Hematopoietic multipotent progenitor cell treated with erythropoietin and hydrocortisone succinate and interleukin-3 and kit ligand, for 8 days (in vitro differentiated cells): ENCODE data around the gene COL4A1.
A peak's percentile ranks its signal among the peaks of the same experiment; 100 is the strongest.

Experiments
- DNase-seq: peaks from one replicate; pipeline ENCODE4 v3.0.0-alpha.2; 2015

Gene COL4A1

GRCh38 chr13:110156301-110157049 is 150.5 kb downstream of the COL4A1 start:
- no peak for DNase-seq

- no peak for DNase-seq
These were observed 151.9 kb downstream of the COL4A1 start for GRCh38 chr13:110155072-110155471.

GRCh38 chr13:110154410-110154933 is 152.5 kb downstream of the COL4A1 start:
- DNase-seq, result no peak

DNA sequence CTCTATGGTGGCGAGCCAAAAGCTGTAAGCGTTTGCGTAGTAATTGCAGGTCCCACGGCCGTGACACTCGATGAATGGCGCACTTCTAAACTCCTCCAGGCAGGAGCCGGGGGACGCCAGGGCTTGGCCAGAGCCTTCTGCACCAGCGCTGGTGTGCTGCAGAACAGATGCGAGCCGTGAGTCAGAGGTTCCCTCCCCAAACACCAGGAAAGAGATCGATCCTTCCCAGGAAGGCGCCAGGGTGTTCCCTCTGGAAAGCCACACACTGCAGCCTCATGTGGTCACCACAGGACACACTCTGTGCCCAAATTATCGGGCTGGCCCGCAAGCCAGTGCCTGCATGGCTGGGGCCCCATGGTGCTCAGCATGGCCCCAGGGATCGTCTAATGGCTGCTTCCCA is 154.6 kb downstream of the COL4A1 start:
- DNase-seq, result no peak

- DNase-seq, result no peak
These were observed 155.5 kb downstream of the COL4A1 start for GRCh38 chr13:110151462-110151861.

GRCh38 chr13:110150384-110151101 is 156.4 kb downstream of the COL4A1 start:
- DNase-seq, result no peak

GRCh38 chr13:110149036-110149435 is 157.9 kb downstream of the COL4A1 start:
- DNase-seq, result no peak

- no peak for DNase-seq
These were observed 166.9 kb downstream of the COL4A1 start for GRCh38 chr13:110140099-110140498.

DNA sequence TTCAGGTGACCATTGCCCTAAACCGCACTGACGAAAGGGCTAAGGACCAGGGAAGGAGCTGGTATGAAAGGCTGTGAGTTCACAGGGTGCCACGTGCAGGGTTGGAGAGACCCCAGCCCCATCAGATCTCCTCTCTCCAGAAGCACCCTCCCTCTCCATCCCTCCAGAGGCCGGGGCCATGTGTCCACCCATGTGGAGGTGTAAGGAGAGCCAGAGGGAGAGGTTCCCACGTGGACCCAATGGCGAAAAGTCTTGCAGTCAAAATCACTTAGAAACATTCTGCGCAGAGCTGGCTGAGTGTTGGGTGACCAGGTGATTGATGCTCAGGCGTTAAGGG is 168.3 kb downstream of the COL4A1 start:
- no peak for DNase-seq

GRCh38 chr13:110138010-110138699 is 168.8 kb downstream of the COL4A1 start:
- DNase-seq, result peak; percentile 58

DNA sequence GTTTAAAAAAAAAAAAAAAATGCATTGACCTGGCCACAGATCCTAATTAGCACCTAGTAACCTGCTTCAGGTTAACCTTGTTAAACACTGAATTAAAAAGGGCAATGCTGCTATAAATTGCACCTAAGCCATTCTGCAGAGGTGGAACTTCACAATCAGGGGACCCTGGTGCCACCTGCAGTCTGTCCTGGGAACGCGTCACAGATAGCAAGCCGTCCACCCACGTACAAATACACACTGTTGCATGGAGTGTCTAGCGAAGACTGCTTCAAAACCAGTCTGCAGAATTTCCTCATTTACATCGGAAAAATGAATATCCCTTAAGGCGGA is 169.3 kb downstream of the COL4A1 start:
- peak; percentile 47 for DNase-seq

DNA sequence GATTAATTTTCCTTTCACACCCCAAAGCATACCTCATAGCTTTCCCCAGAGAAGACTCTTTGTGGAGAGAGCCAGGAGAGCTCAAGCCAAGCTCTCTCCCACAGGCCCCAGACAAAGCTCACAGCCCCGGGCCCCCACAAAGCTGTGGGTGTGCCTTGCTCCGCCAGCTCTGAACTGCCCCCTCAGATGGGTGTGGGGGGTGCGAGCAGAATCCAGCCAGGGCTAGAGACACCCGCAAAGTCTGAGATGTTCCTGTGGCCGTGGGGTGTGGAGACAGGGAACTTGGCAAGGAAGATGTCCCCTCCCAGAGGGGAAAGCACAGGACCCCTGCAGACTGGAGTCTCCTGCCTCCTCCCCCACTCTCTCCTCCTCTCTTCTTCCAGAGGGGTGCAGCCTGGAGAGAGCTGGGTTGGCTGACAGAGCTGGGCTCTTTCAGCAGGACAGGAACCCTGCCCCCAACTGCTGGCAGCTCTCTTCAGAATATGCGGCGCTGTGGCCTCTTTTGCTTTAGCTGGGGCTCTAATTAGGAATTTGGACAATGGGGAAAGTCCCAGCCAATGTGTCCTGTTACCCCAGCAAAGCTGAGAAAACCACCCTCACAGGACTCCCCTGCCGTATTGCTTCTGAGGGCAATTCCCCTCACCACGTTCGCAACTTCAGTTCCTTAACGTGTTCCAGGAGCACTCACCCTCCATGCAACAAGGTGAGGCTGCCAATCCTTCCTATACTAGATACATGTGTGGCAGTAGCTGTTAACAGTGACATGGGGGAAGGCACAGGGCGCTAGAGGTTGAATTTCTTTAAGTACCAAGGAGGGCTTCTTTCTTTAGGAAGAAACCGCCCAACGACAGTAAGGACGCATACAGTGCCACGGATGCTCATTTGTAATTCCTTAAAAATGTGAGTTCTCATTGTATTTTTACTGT is 170.0 kb downstream of the COL4A1 start:
- DNase-seq, result no peak

DNA sequence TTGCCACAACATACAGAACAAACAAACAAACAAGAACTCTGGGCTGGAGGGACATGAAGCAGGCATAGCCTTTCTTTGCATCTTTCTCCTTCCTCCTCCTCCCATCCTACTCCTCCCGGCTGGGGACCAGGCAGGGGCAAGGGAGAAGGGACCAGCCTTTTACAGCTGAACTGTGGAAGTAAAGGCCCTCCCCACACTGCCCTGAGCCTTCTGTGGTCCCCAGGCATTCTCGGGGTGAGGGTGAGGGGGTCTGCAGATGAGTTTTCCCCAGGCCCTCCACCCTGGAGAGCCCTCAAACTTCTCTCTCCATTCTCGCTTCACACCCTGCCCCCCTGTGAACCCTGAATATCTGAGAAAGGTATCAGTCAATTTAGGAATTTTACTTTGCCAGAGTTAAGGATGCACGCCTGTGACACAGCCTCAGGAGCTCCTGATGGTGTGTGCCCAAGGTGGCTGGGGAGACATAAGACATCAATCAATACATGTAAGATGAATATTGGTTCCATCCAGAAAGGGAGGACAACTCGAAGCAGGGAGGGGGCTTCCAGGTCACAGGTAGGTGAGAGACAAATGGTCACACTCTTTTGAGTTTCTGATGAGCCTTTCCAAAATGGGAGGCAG is 170.9 kb downstream of the COL4A1 start:
- no peak for DNase-seq

GRCh38 chr13:110134801-110135200 is 172.2 kb downstream of the COL4A1 start:
- no peak for DNase-seq

DNA sequence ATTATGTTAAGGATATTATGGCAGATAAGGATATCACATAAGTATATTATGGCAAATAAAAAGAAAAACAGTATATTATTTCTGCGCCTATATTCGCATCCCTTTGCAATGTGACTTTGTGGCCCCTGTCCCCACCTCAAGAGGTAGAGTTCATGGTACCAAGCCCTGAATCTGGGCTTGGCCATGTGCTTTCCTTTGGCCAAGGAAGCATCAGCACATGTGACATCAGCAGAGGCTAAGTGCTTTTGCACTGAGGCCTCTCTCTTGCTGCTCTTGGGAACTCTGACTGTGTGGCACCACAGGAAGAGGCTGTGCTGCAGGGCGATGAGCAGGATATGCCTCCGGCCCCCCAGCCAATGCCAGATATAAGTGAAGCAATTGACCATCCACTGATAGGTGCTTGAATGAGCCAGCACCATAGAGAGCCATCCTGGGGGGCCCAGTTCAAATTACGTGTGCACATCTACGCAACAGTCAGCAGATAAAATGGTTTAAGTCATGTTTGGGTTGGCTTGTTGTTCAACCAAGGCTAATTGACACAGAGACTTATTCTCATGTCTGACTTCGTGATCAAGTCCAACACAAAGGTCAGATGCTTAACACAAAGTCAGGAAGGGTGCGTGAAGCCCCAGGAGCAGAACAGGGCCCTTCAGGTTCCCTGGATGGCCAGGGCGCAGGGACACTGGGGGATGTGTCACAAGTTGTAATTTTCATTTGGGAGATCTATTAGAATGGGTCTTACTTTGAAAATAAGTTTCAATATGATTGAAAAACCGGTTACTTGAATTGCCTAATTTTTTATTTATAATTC is 173.3 kb downstream of the COL4A1 start:
- DNase-seq, result no peak

- no peak for DNase-seq
These were observed 174.6 kb downstream of the COL4A1 start for GRCh38 chr13:110132225-110132982.

GRCh38 chr13:110131424-110131823 is 175.5 kb downstream of the COL4A1 start:
- no peak for DNase-seq

DNA sequence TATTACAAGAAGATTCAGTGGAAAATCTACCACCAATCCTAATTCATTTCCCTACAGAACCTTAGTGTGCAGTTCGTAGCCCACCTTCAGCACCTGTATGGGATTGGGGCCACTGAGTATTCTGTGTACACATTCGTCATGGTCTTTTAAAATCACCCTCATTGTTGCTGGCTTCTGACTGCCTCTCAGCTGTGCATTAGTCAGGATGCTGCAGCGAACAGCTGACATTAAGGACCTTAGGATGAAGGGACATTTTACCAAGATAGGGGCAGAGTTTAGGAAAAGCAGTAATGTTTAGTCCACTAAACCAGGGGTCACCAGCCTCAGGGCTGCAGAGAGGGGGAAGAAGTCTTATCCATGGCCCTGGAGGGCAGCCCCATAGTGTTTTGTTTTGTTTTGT is 176.5 kb downstream of the COL4A1 start:
- no peak for DNase-seq

DNA sequence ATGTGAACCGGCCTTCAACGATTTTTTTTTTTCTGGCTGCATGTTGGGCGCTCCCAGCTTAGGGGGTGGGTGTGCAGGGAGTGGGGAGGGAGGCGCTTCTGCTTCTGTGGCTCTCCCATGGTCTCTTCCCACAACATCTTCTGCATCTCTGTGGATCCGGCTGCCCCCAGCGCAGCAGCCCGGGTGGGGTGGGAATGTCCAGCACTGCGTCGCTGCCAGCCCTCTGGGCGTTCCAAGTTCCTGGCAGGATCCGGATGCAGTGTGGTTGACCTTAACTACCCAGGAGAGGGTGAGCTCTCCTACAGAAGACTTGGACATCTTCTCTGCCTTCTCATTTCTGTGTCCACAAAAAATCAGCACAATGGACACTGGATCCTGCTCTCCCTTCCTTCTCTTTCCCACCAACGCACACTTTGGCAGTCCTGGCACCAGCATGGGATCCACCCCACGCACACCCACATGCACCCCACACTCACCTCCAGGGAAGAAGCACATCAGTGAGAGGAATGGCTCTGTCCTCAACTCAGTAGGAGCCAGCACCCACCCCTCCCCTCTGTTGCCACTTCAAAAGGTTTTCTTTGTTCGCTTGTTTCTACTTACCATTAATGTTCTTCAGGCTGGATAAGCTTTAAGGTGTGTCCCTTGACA is 177.3 kb downstream of the COL4A1 start:
- DNase-seq, result no peak

GRCh38 chr13:110129076-110129475 is 177.9 kb downstream of the COL4A1 start:
- no peak for DNase-seq
